Colonic mucosa (tissue), 4 donors: ENCODE data around the gene C17orf67. TPM values are rescaled to one million over a fixed set of nuclear protein-coding genes. Genes with fewer than 3 reads are reported as not detected.

ENCODE experiments used
- DNase-seq: peaks from one replicate; pipeline ENCODE4 v3.0.0-alpha.2; 2020
- H3K27ac ChIP-seq: fragments of 200-600 bp; one replicate; pipeline ENCODE4 v1.8.0; 2021
- H3K27me3 ChIP-seq: fragments of 200-600 bp; one replicate; pipeline ENCODE4 v1.8.0; 2021
- H3K36me3 ChIP-seq: fragments of 200-600 bp; one replicate; pipeline ENCODE4 v1.8.0; 2021
- H3K4me1 ChIP-seq: fragments of 200-600 bp; one replicate; pipeline ENCODE4 v1.8.0; 2021; ENCODE audit warnings: mild to moderate bottlenecking
- H3K4me3 ChIP-seq: fragments of 200-600 bp; one replicate; pipeline ENCODE4 v1.8.0; 2021
- H3K9ac ChIP-seq, 2 donors: one replicate each; pipeline ENCODE4 v1.7.0; 2013; ENCODE audit warnings: control low read depth in 2 of 2, low read depth in 2 of 2, low read length in 2 of 2
- H3K9me3 ChIP-seq: fragments of 200-600 bp; one replicate; pipeline ENCODE4 v1.8.0; 2021
- CTCF ChIP-seq: fragments of 200-600 bp; IDR thresholded peaks from one replicate; pipeline ENCODE4 v1.8.0; 2022; ENCODE audit warnings: antibody characterized with exemption, mild to moderate bottlenecking
- intact Hi-C: fragments of 100-400 bp; cut with DNase I; formaldehyde crosslinking; loops from one replicate; pipeline ENCODE4 v1.14.1; 2022
- total RNA-seq, 2 donors: library from RNA; stranded (reverse); fragmentation: NEBNext Ultra II Directional in 1 of 2; extraction: Animal tissue kit (Norgen Biotek cat#: 25700) in 1 of 2; gene quantifications; one replicate each; pipeline ENCODE4 v1.2.1, GENCODE V29; 2021
- donor health status: healthy.
- donor health status: DM: no; HTN: no; CAD: no.
- donor health status: DM: no; HTN: no; CAD: no.

The C17orf67 gene
- total RNA-seq, 2 donors from 2014 or later = 1.4 to 1.7 TPM

GRCh38 chr17:56812901-56813388 lies 20.8 kb downstream of the C17orf67 start:
- Histone ChIP-seq H3K27ac (no peak overlapping the region), H3K27me3 (no peaks in the 10 kb centered on the region), H3K9me3 (no peaks in the 10 kb centered on the region), H3K4me3 (no peak overlapping the region), H3K36me3 (no peaks in the 10 kb centered on the region), H3K9ac (no peak overlapping the region), H3K4me1 (no peaks in the 10 kb centered on the region)
- intact Hi-C loops = no loop called here
- DNase-seq = no peak
- no peak for TF ChIP-seq CTCF

GRCh38 chr17:56810891-56811775 lies 22.6 kb downstream of the C17orf67 start:
- Histone ChIP-seq H3K9me3 (no peaks in the 10 kb centered on the region), H3K9ac (no peak overlapping the region), H3K27me3 (no peaks in the 10 kb centered on the region), H3K4me1 (no peaks in the 10 kb centered on the region), H3K27ac (no peak overlapping the region), H3K36me3 (no peaks in the 10 kb centered on the region), H3K4me3 (no peak overlapping the region)
- TF ChIP-seq CTCF = no peak
- intact Hi-C loops = no loop called here
- DNase-seq = no peak

- H3K4me1 ChIP-seq = no peaks in the 10 kb centered on the region
- DNase-seq = no peak
- H3K27ac ChIP-seq = no peak overlapping the region
- TF ChIP-seq CTCF = no peak
- intact Hi-C loops = no loop called here
- no peaks in the 10 kb centered on the region for H3K36me3 ChIP-seq
- H3K4me3 ChIP-seq = no peak overlapping the region
- no peak overlapping the region for H3K9ac ChIP-seq
- no peaks in the 10 kb centered on the region for H3K9me3 ChIP-seq
- H3K27me3 ChIP-seq = no peaks in the 10 kb centered on the region
These were observed 23.4 kb downstream of the C17orf67 start for GRCh38 chr17:56810343-56810742.

- no peak for DNase-seq
- intact Hi-C loops = no loop called here
- Histone ChIP-seq H3K27ac (no peak overlapping the region), H3K36me3 (no peaks in the 10 kb centered on the region), H3K9ac (no peak overlapping the region), H3K9me3 (no peaks in the 10 kb centered on the region), H3K27me3 (no peaks in the 10 kb centered on the region), H3K4me3 (no peak overlapping the region), H3K4me1 (no peaks in the 10 kb centered on the region)
- TF ChIP-seq CTCF = no peak
These were observed 23.9 kb downstream of the C17orf67 start for GRCh38 chr17:56809820-56810179.

GRCh38 chr17:56809106-56809819 lies 24.5 kb downstream of the C17orf67 start:
- TF ChIP-seq CTCF = no peak
- no peaks in the 10 kb centered on the region for H3K36me3 ChIP-seq
- H3K9ac ChIP-seq = no peak overlapping the region
- H3K27ac ChIP-seq = no peak overlapping the region
- H3K9me3 ChIP-seq = no peaks in the 10 kb centered on the region
- H3K27me3 ChIP-seq = no peaks in the 10 kb centered on the region
- H3K4me3 ChIP-seq = no peak overlapping the region
- intact Hi-C loops = no loop called here
- H3K4me1 ChIP-seq = no peaks in the 10 kb centered on the region
- no peak for DNase-seq
